Body of pancreas (tissue), 4 donors: ENCODE data around the gene RAB17.
A peak's percentile ranks its signal among the peaks of the same experiment; 100 is the strongest.

Experiments used
- CTCF ChIP-seq, 7 experiments: fragments of 450-650 bp in 4 of 7; fragments of 200-600 bp in 3 of 7; sonication (generic) in 3 of 7; IDR thresholded peaks; one replicate each; pipeline ENCODE4 v1.5.1; 2016 to 2019; ENCODE audit warnings: antibody characterized with exemption in 7 of 7
- POLR2A ChIP-seq, 3 donors: fragments of 450-650 bp; IDR thresholded peaks; one replicate each; pipeline ENCODE4 v1.6.1; 2016; ENCODE audit warnings: antibody characterized with exemption in 3 of 3, mild to moderate bottlenecking in 2 of 3

- TF ChIP-seq CTCF (IDR thresholded peaks at IDR 0.05), result peak in 1 of 7 experiments; percentile 19
- TF ChIP-seq POLR2A (IDR thresholded peaks at IDR 0.05), result no peak
Measured at GRCh38 chr2:237600205-237600846, 9.8 kb upstream of the RAB17 start.
